Stimulated activated CD8-positive, alpha-beta memory T cell treated with anti-CD3 and anti-CD28 coated beads, Interleukin-7, amount 100 ng/mL, for 1 hour (primary cell): ENCODE results near the gene MAD1L1.

Source experiments
- DNase-seq, 2 donors: peaks; one replicate each; pipeline ENCODE4 v3.0.0-alpha.2; 2020; ENCODE audit warnings: low read depth in 2 of 2

MAD1L1 gene

GRCh38 chr7:2140216-2141020 is 92.3 kb downstream of the MAD1L1 start:
- no peak for DNase-seq

- no peak for DNase-seq
These were observed 93.6 kb downstream of the MAD1L1 start for GRCh38 chr7:2139004-2139699.

- peak; percentile 8 to 17 for DNase-seq
These were observed 94.5 kb downstream of the MAD1L1 start for GRCh38 chr7:2138146-2138765.

GRCh38 chr7:2134740-2135139 is 98.0 kb downstream of the MAD1L1 start:
- DNase-seq, result no peak

GRCh38 chr7:2132243-2132642 is 100.5 kb downstream of the MAD1L1 start:
- no peak for DNase-seq

DNA sequence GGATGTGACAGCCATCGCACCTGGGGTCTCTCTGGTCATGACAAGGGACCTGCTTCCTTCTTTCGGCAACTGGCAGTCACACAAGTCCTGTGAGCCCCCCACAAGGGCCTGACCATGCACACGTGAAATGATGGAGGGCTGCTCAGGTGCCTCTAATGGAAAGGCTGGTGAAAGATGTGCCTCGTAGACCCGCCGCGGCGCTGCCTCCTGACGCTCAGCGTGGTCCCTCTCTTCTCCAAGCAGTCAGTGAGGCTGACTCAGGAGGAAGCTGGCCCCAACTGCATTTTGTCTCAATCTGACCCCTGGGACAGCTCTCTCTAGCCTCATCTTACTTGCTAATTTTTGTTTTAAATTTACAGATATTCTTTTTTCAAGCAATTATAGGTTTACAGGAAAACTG is 100.9 kb downstream of the MAD1L1 start:
- no peak for DNase-seq

- DNase-seq, result no peak
These were observed 101.4 kb downstream of the MAD1L1 start for GRCh38 chr7:2131341-2131740.

- DNase-seq, result no peak
These were observed 102.7 kb downstream of the MAD1L1 start for GRCh38 chr7:2130096-2130375.

- no peak for DNase-seq
These were observed 103.2 kb downstream of the MAD1L1 start for GRCh38 chr7:2129323-2130095.

DNA sequence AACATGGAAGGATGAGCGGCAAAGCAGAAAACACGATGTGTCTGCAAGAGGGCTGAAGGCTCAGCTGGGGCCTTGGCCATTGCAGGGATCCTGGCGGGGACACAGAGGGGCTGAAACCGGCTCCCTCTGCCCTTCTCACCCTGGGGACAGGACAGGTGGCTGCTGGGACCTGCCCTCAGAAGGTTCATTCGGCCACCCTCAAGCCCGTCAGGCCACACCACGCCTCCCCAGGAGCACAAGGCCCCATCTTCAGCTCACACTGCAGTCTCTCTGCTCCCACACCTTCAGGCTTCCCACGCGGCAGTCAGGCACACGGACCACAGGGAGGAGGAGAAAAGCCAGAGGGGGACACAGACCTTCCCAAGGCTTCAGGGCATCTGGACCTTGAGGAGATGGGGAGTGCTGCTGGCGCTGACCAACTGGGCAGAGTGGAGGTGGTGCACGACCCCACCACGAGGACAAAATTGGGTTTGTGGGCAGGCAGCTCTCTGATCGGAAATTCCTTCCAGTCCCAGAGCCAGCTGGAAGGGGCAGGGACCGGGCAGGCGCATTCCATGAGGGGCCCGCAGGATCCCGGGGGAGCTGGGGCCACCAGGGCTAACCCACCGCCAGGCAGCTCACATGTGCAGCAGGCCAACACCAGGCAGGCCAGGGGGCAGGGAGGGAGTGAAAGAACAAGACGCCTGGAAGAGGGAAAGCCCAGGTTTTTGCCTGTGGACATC is 104.0 kb downstream of the MAD1L1 start:
- DNase-seq, result no peak

- DNase-seq, result no peak
These were observed 106.1 kb downstream of the MAD1L1 start for GRCh38 chr7:2126621-2127020.

- DNase-seq, result no peak
These were observed 106.8 kb downstream of the MAD1L1 start for GRCh38 chr7:2125931-2126330.

DNA sequence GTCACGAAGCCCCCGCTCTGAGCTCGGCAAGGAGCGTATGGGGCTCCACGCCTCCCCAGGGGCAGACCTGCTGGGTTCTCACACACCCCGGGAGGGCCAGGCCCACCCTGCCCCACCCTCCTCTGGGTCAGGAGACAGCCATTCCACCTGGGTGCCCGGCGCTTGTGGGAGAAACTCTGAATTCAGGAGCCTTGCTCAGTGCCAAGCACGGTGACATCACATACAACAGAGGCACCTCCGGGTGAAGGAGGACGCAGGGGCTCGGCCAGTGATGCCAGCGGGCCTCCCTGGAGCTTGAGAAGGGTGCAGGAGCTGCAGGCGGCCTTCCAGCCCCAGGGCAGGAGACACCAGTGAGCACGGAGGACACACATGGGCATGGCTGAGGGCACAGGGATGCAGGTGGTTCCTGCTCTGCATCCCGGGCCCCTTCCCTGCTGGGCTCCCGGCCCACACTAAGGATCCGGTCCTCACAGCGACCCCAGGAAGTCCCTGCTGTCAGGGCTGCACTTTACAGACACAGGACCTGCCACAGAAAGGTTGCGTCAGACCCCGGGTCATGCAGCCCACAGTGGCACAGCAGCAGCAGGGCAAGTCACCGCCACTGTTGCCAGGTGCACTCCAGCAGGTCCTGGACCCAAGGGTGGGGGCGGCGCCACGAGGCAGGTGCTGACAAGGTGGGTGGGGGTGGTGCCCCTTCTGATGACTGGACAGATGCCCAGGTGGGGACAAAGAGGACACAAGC is 108.0 kb downstream of the MAD1L1 start:
- DNase-seq, result no peak

DNA sequence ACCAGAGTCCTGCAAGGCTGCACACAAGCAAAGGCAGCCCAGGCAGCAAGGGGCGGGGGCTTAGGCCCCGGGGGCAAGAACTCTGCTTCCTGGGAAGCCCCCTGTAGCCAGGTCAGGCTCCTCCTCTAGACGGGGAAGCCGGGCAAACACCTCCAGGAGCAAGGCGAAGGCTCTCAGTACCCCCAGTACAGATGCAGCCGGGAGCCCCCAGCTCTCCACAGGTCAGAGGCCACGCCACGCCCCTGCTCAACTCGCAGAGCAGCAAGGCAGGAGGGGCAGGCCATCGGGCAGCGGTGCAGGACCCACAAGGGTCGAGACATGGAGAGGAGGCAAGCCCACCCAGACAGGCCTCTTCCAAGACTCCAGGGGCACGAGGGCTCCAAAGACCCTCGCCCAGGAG is 108.8 kb downstream of the MAD1L1 start:
- DNase-seq, result no peak

DNA sequence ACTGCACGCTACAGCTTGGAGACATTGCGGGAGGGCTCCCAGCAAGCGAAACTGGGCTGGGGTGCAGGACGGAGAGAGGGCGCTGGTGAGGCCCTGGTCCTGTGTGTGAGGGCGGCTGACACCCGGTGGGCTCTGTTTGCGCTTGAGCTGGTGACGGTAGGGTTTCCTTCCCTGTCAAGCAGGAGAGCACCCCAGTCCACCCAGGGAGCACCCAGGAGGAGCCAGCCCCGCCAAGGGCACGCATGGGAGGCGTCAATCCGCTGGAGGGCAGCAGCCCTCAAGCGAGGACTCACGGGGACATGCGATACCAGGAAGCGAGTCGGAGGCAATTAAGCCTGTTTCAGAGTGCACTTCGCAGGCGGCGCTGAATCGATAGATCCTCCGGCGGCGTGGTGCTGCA is 109.4 kb downstream of the MAD1L1 start:
- DNase-seq, result no peak

DNA sequence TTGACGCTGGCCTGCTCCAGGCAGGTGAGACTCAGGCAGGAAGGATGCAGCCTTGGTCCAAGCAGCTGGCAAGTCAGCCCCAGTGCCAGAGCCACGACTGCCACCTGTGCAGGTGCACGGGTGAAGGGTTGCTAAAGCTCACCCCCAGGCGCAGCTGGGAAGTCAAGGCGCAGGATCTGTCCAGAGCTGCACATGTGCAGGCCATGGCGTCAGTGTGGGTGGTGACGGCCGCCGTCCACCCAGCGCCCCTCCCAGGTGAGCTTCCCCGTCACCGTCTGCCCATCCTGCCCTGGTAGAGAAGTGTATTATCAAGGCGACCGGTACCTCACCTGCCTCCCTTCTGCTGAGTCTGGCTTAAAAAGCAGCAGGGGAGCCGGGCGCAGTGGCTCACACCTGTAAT is 110.1 kb downstream of the MAD1L1 start:
- DNase-seq, result no peak

DNA sequence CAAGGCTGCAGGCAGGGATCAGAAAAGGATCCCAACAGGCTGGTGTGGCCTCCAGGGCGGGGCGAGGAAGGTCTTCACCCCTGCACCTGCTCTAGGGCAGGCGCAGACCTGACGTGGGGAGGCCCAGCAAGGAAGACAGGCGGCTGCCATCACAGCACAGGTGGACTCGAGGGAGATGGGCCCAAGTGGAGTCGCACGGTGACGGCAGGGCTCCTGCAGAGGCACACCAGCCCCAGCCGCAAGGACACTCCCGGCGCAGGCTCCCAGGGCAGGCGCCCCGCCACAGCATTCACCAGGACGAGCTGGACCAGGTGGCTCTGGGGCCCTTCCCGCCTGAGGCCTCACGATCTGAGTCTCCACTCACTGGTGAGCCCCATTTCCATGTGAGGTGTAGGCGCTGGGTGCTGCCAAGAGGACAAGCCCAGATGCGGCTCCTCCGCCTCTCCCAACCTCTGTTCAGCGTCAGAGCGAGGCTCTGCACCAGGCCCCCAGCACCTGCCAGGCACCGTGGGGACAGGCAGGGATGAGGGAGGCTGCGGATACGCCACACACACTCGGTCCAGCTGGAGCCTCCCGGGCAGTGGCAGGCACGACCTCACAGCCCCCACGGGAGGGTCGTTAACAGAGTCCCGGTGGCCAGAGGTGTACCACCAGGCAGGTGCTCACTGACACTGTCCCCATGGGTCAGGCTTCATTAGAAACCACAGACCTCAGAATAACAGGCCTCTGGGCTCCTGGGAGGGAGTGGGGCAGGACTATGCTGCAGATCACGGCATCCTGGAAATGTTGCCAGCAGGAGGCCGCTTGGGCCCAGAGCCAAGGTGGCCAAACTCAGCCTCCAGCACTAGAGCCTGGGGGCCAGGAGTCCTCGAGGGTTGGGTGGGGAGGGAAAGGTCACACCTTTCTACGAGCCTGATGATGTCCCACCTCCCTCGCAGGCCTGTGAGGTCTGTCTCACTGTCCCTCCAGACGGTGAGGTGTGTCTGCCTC is 111.6 kb downstream of the MAD1L1 start:
- DNase-seq, result no peak

DNA sequence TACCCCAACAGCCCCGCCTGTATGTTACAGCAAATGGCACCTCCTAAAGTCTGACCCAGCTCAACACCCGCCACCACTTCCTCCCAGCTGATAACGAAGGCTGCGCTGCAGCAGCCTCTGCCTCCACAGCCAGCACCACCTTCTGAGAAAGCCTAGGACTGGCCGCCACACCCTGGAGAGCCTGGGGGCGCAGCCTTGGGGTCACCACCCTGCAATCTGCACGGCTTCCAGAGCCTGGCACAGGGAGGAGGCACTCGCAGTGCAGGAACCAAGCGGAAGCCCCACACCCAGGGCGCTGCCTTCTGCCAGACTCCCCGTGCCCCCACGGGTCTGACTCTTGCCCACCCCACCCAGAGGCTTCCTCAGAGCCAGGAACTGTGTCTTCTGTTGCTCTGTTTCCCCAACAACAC is 112.5 kb downstream of the MAD1L1 start:
- DNase-seq, result peak; percentile 24 to 26

DNA sequence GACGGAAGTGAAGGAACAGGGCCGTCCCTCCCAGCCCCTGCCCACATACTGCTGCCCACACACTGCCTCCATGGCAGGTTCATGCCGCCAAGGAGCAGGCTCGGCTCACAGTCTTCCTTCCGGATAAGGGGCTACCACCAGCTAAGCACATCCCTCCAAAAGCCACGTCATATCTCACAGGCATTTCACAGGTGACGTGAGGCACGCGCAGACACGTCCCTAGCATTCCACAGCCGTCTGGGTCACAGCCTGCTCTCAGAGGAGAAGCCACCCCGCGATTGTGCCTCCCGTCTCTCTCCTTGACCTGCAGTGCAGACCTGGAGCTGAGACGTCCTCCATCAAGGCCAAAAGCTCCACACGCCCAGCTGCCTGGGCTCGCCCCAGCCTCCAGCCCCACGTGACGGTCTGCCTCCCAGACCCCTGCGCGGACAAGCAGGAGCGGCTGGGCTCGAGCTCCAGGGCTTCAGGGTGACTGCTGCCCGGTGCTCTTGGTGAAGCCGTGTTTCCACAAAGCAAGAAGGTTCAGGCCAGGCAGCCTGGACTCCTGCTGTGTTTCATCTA is 114.0 kb downstream of the MAD1L1 start:
- DNase-seq, result no peak
